ENCODE measurements around the gene MICU1.
"Not testable (repeated sequence)": the region's sequence is repeated elsewhere in the genome, so short reads cannot be mapped to it uniquely, and the experiment has no call there.

MICU1 gene

GRCh38 chr10:72625608-72626443 lies at the start of gene MICU1:
MICU1 (minus strand) TSS chr10:72626079; CDS start chr10:72566793, 59,286 bp downstream.
- DNase-seq (ENCODE audit: low spot score) = peak; percentile 96

GRCh38 chr10:72674174-72674573 lies 48.3 kb upstream of the MICU1 start:
- DNase-seq (ENCODE audit: low spot score) = not testable (repeated sequence)

- DNase-seq (ENCODE audit: low spot score) = no peak
Observed at GRCh38 chr10:72673280-72673679, 47.4 kb upstream of the MICU1 start.

- no peak for DNase-seq (ENCODE audit: low spot score)
Observed at GRCh38 chr10:72667207-72667864, 41.5 kb upstream of the MICU1 start.

- no peak for DNase-seq (ENCODE audit: low spot score)
Observed at GRCh38 chr10:72665925-72666324, 40.0 kb upstream of the MICU1 start.

GRCh38 chr10:72663971-72664370 lies 38.1 kb upstream of the MICU1 start:
- DNase-seq (ENCODE audit: low spot score) = no peak

GRCh38 chr10:72661431-72661830 lies 35.6 kb upstream of the MICU1 start:
- no peak for DNase-seq (ENCODE audit: low spot score)

- DNase-seq (ENCODE audit: low spot score) = no peak
Observed at GRCh38 chr10:72660220-72660619, 34.3 kb upstream of the MICU1 start.

- DNase-seq (ENCODE audit: low spot score) = no peak
Observed at GRCh38 chr10:72659694-72660093, 33.8 kb upstream of the MICU1 start.

GRCh38 chr10:72658696-72659400 lies 33.0 kb upstream of the MICU1 start:
- DNase-seq (ENCODE audit: low spot score) = no peak

GRCh38 chr10:72654720-72655119 lies 28.8 kb upstream of the MICU1 start:
- DNase-seq (ENCODE audit: low spot score) = no peak

- DNase-seq (ENCODE audit: low spot score) = no peak
Observed at GRCh38 chr10:72653383-72654096, 27.7 kb upstream of the MICU1 start.

- DNase-seq (ENCODE audit: low spot score) = no peak
Observed at GRCh38 chr10:72649291-72649690, 23.4 kb upstream of the MICU1 start.

GRCh38 chr10:72648301-72648700 lies 22.4 kb upstream of the MICU1 start:
- no peak for DNase-seq (ENCODE audit: low spot score)

- not testable (repeated sequence) for DNase-seq (ENCODE audit: low spot score)
Observed at GRCh38 chr10:72646971-72647370, 21.1 kb upstream of the MICU1 start.

- DNase-seq (ENCODE audit: low spot score) = no peak
Observed at GRCh38 chr10:72645263-72645858, 19.5 kb upstream of the MICU1 start.

- DNase-seq (ENCODE audit: low spot score) = no peak
Observed at GRCh38 chr10:72642318-72642717, 16.4 kb upstream of the MICU1 start.

- no peak for DNase-seq (ENCODE audit: low spot score)
Observed at GRCh38 chr10:72639441-72639873, 13.6 kb upstream of the MICU1 start.

- no peak for DNase-seq (ENCODE audit: low spot score)
Observed at GRCh38 chr10:72638586-72639440, 12.9 kb upstream of the MICU1 start.

GRCh38 chr10:72637398-72637857 lies 11.5 kb upstream of the MICU1 start:
- DNase-seq (ENCODE audit: low spot score) = peak; percentile 19

- no peak for DNase-seq (ENCODE audit: low spot score)
Observed at GRCh38 chr10:72630144-72630543, 4.3 kb upstream of the MICU1 start.
